ENCODE results near the gene STIL. TPM values are rescaled to one million over a fixed set of nuclear protein-coding genes. Genes with fewer than 3 reads are reported as not detected.

STIL gene
- total and polyA plus RNA-seq, 4 donors: 0.26 to 20.5 (median 0.75) TPM

- no peaks in the 10 kb centered on the region for H3K4me1 ChIP-seq (ENCODE audit: control insufficient read depth in 4 of 4, insufficient read depth in 4 of 4, low read length in 3 of 4)
- no peaks in the 10 kb centered on the region for H3K9me3 ChIP-seq (ENCODE audit: control insufficient read depth in 4 of 4, low read length in 3 of 4)
- TF ChIP-seq RXRA (IDR thresholded peaks at IDR 0.05) (no peak), FOXA1 (IDR thresholded peaks at IDR 0.05) (no peak), HNF4A (conservative IDR thresholded peaks at IDR 0.05) (no peak), GABPA (IDR thresholded peaks at IDR 0.05 in 1 of 2, conservative IDR thresholded peaks at IDR 0.05 in 1 of 2) (no peak), YY1 (IDR thresholded peaks at IDR 0.05) (no peak), FOXA2 (IDR thresholded peaks at IDR 0.05) (no peak), JUND (IDR thresholded peaks at IDR 0.05) (no peak), TAF1 (conservative IDR thresholded peaks at IDR 0.05) (no peak), HNF4G (IDR thresholded peaks at IDR 0.05) (no peak), MAX (IDR thresholded peaks at IDR 0.05) (no peak), CTCF (IDR thresholded peaks at IDR 0.05; ENCODE audit: low read depth, low read length, missing input control) (no peak), EGR1 (IDR thresholded peaks at IDR 0.05; ENCODE audit: low read depth in 2 of 2) (no peak), SP1 (IDR thresholded peaks at IDR 0.05) (no peak), REST (IDR thresholded peaks at IDR 0.05) (no peak)
- TF ChIP-seq, protein P1, sequence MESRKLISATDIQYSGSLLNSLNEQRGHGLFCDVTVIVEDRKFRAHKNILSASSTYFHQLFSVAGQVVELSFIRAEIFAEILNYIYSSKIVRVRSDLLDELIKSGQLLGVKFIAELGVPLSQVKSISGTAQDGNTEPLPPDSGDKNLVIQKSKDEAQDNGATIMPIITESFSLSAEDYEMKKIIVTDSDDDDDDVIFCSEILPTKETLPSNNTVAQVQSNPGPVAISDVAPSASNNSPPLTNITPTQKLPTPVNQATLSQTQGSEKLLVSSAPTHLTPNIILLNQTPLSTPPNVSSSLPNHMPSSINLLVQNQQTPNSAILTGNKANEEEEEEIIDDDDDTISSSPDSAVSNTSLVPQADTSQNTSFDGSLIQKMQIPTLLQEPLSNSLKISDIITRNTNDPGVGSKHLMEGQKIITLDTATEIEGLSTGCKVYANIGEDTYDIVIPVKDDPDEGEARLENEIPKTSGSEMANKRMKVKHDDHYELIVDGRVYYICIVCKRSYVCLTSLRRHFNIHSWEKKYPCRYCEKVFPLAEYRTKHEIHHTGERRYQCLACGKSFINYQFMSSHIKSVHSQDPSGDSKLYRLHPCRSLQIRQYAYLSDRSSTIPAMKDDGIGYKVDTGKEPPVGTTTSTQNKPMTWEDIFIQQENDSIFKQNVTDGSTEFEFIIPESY (IDR thresholded peaks at IDR 0.05): no peak
- TF ChIP-seq, protein P2, sequence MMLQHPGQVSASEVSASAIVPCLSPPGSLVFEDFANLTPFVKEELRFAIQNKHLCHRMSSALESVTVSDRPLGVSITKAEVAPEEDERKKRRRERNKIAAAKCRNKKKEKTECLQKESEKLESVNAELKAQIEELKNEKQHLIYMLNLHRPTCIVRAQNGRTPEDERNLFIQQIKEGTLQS (IDR thresholded peaks at IDR 0.05): no peak
- H3K4me3 ChIP-seq (ENCODE audit: low read depth in 1 of 3, low read length in 3 of 3): no peak overlapping the region
- 75% methylated on average over 12 of the region's 12 CpGs for WGBS
- peak; percentile 33 for DNase-seq (ENCODE audit: low spot score)
- no peaks in the 10 kb centered on the region for H3K36me3 ChIP-seq (ENCODE audit: control insufficient read depth in 4 of 4, insufficient read depth in 3 of 4, low read depth in 1 of 4, low read length in 3 of 4)
- no peak overlapping the region for H3K9ac ChIP-seq (ENCODE audit: low read depth in 1 of 2, low read length in 2 of 2)
- H3K27me3 ChIP-seq (ENCODE audit: control insufficient read depth in 4 of 4, insufficient read depth in 4 of 4, low read length in 3 of 4): peaks cover 0 to 3% (median under 1%) of the 10 kb centered on the region in 4 donors
- no peak overlapping the region for H3K27ac ChIP-seq (ENCODE audit: low read depth in 1 of 2, low read length in 2 of 2)
Measured at GRCh38 chr1:47216278-47217059, 97.5 kb downstream of the STIL start.

Measured in liver (tissue), 9 donors.